KBM-7 (cell line): ENCODE measurements around the gene UCK2.
"Not testable (repeated sequence)": the region's sequence is repeated elsewhere in the genome, so short reads cannot be mapped to it uniquely, and the experiment has no call there.

Experiments used
- DNase-seq: peaks from one replicate; pipeline ENCODE4 v3.0.0-alpha.2; 2015
- in situ Hi-C: fragments of 300-500 bp; cut with MboI; formaldehyde crosslinking; loops from 2 replicates; pipeline ENCODE4 v1.14.3; 2020; ENCODE audit warnings: low sequenced_read_pairs, low pct_unique_long_range_greater_than_20kb, mixed read lengths

Gene UCK2

DNA sequence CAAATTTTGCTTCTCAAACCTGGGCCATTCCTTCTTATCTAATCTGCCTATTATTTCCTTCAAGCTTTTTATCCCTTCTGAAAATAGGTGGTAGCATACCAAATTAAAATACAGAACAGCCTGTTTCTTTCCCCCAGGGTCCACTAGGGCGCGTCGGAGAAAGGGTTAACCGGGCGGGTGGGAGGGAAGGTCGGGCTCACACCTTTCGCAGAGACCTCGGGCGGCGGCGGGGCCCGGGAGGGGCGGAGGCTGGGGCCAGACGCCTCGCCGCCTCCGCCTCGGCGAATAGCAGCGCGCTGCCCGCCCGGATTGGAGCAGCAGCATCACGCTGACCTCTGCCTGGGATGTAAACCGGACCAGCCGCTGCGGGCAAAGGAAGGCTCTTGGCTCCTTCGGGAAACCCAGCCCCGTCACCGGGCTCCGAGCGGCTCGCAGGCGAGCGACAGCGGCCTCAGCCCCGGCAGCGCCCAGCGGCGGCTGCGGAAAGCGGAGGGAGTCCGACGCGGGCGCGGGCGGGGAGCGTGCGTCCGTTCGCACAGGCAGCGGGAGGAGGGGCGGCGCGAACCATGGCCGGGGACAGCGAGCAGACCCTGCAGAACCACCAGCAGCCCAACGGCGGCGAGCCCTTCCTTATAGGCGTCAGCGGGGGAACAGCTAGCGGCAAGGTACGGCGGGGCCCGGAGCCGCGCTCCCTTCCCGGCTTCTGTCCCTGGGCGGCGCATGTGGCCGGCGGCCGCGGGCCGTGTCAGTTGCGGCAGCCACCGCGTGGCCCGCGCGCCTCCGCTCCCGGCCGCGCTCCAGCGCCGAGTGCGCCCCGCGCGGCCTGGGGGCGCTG, at the start of gene UCK2:
UCK2 (plus strand) TSS at position 347 of the 835 bp plus-strand sequence; CDS start at position 567, 220 bp downstream.
- in situ Hi-C loops = no loop called here
- DNase-seq = peak; percentile 78

DNA sequence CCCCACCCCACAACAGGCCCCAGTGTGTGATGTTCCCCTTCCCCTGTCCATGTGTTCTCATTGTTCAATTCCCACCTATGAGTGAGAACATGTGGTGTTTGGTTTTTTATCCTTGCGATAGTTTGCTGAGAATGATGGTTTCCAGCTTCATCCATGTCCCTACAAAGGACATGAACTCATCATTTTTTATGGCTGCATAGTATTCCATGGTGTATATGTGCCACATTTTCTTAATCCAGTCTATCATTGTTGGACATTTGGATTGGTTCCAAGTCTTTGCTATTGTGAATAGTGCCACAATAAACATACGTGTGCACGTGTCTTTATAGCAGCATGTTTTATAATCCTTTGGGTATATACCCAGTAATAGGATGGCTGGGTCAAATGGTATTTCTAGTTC, 49.2 kb upstream of the UCK2 start:
- DNase-seq, in situ Hi-C loops: not testable (repeated sequence)

DNA sequence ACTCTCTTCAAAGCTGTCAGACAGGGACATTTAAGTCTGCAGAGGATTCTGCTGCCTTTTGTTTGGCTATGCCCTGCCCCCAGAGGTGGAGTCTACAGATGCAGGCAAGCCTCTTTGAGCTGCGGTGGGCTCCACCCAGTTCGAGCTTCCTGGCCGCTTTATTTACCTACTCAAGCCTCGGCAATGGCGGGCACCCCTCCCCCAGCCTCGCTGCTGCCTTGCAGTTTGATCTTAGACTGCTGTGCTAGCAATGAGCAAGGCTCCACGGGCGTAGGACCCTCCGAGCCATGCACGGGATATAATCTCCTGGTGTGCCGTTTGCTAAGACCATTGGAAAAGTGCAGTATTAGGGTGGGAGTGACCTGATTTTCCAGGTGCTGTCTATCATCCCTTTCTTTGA, 43.9 kb upstream of the UCK2 start:
- DNase-seq, in situ Hi-C loops: not testable (repeated sequence)

DNA sequence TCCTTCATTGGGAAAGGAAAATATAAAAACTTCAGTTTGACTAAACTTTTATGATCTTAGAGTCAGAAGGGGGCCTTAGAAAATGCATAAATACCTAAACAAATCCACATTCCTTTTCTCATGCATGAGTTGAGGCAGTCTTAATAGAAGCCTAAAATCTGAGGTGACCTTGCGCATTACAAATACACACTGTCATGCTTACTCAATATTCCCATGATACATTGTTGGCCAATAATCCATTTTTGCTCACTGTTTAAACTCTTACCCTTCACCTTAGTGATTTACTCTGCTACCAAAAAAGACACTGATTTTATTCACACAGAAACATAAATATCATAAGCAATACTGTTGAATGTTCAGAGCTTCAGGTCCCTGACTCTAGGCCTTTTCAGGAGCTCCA, 39.7 kb upstream of the UCK2 start:
- in situ Hi-C loops = no loop called here

DNA sequence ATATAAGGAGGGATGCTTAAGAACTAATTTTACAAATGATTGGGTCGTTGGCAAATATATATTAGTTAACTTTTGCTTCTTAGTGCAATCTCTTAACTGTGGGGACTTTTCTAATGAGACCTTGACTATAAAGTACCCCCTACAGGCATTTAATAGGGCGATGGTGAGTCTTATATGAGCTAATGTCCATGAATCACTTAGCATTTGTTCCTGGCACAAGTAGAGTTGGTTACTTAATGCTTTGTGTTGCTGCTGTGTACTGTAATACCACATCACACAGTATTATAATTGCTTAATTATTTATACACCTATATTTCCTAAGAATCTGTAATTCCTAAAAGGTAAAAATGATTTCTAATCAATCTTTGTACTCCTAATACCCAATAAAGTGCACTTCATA, 33.5 kb upstream of the UCK2 start:
- DNase-seq = no peak
- in situ Hi-C loops = no loop called here

More for the DNA sequence above, 39.7 kb upstream of the UCK2 start:
- no peak for DNase-seq

DNA sequence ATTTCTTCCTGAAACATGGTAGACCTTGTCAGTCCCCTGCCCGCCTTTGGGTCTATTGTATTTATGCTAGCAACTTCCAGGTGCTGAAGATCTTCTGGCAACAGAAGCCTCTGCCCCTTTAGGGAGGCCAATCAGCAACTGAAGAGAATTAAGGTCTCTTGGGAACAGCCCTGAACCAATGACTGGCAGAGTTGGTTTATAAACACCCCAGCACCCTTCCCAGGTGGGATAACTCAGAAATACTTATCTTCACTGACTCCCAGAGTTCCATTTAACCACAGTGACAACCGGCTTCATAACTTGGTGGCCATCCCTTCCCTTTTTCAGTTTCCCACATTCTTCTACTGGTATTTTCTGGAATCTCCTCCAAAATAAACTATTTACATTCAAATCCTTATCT, 31.5 kb upstream of the UCK2 start:
- in situ Hi-C loops = no loop called here
- no peak for DNase-seq

DNA sequence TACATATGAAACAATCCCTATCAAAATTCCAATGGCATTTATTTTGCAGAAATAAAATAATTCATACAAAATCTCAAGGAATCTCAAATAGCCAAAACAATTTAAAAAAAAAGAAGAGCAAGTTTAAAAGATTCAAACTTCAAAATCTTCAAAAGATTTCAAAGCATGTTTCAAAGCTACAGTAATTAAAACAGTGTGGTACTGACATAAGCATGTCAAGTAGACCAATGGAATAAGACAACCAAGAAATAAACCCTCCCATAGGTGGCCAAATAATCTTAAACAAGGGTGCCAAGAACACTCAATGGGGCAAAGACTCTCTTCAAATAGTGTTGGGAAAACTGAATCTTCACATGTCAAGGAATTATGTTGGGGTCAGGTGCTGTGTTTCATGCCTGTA, 28.0 kb upstream of the UCK2 start:
- no peak for DNase-seq
- in situ Hi-C loops = no loop called here

DNA sequence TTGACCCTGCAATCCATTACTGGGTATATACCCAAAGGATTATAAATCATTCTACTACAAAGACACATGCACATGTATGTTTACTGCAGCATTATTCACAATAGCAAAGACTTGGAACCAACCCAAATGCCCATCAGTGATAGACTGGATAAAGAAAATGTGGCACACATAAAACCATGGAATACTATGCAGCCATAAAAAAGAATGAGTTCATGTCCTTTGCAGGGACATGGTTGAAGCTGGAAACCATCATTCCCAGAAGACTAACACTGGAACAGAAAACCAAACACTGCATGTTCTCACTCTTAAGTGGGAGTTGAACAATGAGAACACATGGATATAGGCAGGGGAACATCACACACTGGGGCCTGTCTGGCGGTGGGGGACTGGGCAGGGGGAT, 22.9 kb upstream of the UCK2 start:
- DNase-seq, in situ Hi-C loops: not testable (repeated sequence)

DNA sequence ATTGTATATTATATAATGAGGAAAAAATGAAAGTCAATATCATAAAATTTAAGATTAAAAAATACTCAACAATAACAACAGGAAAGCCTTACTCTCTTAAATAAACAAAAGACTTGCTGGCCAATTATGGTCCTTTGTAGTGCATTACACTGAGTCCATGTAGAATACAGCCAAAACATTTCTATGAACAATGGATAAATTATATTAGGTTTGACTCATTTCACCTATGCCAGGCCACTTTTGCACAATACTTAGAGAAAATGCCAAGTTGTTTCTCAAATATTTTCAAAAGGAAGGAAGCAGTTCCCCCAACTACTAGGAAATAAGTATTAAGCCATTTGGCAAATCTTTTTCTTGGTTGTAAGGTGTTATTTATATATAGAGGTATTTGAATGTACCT, 19.8 kb upstream of the UCK2 start:
- no peak for DNase-seq
- in situ Hi-C loops = no loop called here

DNA sequence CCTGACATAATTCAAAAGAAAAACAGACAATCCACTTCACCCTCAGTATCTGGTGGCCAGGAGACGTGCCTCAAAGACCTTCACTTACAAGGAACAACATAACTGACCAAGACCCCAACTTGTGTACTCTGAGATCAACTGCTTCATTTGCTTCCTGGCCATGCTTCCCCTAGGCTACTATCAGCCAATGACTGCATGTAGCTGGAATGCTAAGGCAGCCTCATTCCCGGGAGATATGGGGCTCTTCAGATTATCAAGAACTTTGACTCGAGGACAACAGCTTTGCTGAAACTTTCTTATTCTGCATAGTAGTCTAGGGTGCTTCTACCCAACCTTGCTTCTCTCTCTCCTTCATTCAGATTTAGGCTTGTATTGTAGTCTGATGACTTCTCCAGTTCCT, 11.7 kb upstream of the UCK2 start:
- DNase-seq = no peak
- in situ Hi-C loops = no loop called here

DNA sequence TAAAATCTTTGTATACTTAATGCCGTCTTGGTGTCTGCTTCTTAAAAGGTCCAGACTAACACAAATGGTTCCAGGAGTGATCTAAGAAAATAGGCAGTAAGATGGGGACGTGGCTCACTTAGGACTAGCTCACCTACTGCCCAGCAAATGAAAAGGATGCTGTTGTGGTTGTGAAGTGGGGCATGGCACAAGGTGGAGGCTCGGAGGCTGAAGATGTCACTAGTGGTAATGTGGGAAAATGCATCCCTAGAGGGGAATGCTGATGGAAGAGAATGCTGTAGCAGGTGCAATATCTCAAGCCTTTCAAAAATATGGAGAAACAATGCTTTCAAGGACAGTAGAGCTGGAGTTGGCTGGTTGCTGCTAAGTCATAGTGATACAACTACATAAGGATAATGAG, 11.3 kb upstream of the UCK2 start:
- no peak for DNase-seq
- in situ Hi-C loops = no loop called here

DNA sequence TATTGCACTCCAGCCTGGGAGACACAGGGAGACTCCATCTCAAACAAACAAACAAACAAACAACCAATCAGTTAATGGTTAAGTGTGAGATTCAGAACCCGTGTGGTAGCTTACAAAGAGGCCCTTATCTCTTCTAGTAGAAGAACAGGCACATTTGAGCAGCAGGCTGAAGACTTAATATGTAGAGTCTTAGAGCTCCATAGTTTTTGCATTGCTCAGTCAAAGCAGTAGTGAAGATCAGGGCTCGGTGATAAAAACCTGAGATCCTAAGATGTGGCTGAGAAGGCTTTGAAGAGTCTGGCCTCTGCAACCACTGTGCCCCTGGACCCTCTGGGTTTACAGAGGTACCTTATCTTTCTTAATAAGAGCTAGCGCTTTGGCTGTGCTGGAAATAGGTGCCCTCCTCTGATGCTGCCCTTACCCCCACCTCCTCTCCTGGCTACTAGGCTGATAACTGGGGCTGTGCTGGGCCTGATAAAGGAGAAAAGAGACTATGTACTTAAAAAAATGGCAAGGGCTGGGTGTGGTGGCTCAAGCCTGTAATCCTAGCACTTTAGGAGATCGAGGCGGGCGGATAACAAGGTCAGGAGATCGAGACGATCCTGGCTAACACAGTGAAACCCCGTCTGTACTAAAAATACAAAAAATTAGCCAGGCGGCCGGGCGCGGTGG, 10.5 kb upstream of the UCK2 start:
- DNase-seq = no peak
- in situ Hi-C loops = no loop called here

DNA sequence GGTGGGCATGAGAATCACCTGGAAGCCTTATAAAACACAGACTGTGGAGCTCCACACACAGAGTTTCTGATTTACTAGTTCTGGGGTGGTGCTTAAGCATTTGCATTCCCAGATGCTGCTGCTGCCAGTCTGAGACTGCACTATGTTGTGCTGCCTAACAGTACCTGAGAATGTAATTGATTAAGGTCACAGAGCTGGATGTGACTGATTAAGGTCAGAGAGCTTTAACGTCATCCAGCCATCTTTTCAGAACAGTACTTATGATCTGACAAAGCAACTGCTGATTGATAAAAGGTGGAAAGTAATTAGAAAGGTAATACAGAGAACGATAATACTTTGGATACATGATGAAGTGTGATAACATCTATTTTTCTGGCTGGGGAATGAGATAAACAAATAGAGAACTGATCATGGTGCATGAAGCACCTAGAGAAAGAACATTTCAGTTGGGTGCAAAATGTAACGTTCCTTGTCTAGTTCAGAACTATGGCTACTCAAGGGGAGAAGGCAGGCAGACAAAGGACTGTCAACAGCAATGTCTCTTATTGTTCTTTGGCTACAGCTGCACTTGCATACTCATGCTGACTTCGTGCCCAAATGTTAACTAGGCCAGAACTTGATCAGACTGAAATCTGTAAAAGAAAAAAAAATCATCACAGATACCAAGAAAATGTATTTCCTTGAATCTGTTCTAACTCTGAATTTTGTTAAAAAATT, 3.7 kb upstream of the UCK2 start:
- in situ Hi-C loops = no loop called here
- DNase-seq = no peak

DNA sequence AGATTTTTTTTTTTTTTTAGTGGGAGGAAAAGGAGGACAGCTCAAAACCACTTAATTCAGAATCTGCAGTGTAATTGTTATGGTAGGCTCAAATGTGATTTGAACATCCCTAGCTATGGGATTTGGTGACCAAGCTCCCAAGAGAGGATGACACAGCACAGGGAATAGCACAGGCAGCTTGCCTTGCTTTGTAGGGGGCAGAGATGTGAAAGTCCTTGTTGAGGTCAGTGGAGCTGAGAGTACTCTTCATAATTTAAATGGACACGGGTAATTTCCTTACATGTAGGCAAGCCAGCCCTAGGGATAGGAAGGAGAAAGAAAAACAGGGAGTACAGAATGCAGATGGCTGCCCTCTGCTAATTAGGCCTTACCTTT, 3.2 kb upstream of the UCK2 start:
- no peak for DNase-seq
- in situ Hi-C loops = no loop called here

DNA sequence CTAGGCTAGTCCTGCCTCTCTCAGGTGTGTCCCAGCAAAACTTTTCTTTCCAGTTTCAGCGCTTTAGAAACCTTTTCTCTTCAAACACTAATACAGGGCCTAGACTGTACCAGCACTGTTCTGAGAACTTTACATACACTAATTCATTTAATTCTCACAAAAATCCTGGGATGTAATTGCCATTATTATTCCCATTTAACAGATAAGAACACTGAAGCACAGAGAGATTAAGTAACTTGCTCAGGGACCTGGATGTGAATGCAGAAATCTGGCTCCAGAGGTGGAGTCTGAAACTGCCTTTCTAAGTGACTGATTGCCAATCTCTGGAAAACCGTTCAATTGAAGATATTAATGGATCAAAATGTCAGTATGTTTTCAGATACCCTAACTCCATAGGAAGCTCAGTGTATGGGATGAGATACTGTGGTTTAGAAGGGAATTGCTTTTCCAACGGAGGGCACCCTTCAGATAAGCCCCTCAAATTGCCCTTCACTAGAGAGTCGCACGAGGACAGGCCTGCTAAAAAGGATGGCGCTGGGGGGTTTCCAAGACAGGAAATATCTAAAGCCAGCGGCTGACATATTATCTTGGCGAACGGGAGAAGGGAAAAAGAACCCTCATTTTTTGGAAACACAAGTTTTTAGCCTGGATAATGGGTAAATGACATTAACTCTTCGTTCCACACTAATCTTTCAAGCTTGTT, 698 bp upstream of the UCK2 start:
- no peak for DNase-seq
- in situ Hi-C loops = no loop called here

DNA sequence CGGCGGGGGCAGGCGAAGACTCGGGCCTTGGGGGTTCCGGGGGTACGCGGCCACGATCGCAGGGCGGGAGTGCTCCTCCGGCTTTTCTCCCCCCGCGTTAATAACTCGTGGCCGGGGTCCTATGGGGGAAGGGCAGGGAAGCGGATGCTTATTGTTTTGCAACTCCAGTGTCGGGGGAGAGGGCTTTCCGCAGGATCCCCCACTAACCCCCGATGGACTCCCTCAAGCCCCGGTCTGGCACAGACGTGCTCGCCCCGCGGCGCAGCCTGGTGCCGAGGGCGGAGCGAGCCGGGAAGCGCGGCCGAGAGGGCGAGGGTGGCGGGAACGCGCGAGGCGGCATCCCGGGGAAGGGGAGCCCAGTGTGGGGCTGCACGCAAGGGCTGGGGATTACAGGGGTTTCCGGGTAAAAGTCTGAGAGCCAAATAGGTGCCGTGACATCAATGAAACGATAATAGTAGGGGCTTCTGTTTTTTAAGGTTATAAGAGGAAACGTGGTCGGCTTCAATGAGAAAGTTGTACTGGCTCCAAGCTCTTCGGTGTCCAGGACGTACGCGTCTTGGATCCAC, 772 bp downstream of the UCK2 start:
- in situ Hi-C loops = no loop called here
- peak; percentile 72 for DNase-seq

DNA sequence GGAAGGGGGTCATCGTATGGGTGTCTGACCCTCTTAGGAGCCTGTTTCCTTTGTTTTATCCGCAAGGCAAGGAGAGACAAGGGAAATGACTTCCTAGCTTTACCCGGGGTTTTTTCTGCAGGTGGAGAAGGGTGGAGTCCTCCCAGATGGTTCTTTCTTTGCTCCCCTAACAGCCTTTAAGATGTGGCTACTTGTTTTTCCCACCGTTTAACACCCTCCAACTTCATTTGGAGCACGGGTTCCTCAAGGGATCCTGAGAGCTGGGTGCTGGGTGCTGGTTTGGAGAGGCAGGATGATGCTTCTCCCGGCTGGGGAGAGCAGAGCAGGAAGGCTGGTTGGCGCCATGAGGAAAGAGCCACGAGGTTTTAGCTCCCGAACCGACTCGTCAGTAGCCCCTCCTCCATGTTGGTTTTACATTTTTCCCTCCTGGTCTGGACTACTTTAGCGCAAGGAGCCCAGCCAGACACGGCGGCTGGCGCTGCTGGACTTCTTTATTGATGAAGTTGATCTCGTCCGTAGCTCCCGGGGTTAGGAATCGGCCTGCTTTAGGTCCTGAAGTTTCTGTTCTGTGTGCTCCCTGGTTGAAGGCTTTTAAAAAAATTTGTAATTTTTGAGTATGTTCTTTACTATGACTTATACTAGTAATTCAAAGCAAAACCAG, 1.4 kb downstream of the UCK2 start:
- in situ Hi-C loops = no loop called here
- peak; percentile 77 for DNase-seq

DNA sequence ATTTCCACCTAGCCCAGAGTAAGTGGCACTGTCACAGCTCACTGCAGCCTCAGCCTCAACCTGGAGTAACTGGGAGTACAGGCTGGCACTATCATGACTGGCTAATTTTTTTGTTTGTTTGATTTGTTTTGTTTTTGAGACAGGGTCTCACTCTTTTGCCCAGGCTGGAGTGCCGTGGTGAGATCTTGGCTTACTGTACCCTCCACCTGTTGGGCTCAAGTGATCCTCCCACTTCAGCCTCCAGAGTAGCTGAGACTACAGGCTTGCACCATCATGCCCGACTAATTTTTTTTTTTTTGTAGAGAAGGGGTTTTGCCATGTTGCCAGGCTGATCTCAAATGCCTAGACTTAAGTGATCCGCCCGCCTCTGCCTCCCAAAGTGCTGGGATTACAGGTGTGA, 2.5 kb downstream of the UCK2 start:
- no peak for DNase-seq
- in situ Hi-C loops = no loop called here

DNA sequence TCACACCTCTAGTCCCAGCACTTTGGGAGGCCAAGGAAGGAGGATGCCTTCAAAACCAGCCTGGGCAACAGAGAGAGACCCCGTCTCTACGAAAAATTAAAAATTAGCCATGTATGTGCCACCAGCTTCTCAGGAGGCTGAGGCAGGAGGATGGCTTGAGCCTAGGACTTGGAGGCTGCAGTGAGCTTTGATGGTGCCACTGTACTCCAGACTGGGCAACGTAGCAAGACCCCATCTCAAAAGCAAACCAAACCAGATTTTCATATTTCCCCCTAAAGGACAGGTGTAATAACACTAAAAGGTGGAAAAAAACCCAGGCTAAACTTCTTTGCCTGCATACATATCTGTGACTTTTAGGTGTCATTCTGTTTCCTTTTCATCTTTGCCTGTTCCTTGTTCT, 3.7 kb downstream of the UCK2 start:
- DNase-seq = no peak
- in situ Hi-C loops = no loop called here
